Activated naive CD4-positive, alpha-beta T cell treated with anti-CD3 and anti-CD28 coated beads, Interleukin-2, amount 10 ng/mL, durations not matched to agents 7 days and 5 days (primary cell): ENCODE data around the gene VMO1.
A peak's percentile ranks its signal among the peaks of the same experiment; 100 is the strongest.
"Not testable (repeated sequence)": the region's sequence is repeated elsewhere in the genome, so short reads cannot be mapped to it uniquely, and the experiment has no call there.

ENCODE experiments used
- CTCF ChIA-PET: fragments of 350-600 bp; sonication (Branson Sonifier 250); formaldehyde crosslinking; loops from one replicate; lab custom pipeline; 2021; ENCODE audit warnings: antibody characterized with exemption; lab: Charles Lee
- DNase-seq: peaks from one replicate; pipeline ENCODE4 v3.0.0-alpha.2; 2020
- H3K27ac Mint-ChIP-seq: one replicate; pipeline ENCODE4 v1.8.0; 2021; ENCODE audit warnings: mild to moderate bottlenecking, moderate library complexity, mixed read lengths
- H3K27me3 Mint-ChIP-seq: one replicate; pipeline ENCODE4 v1.8.0; 2021; ENCODE audit warnings: mild to moderate bottlenecking, mixed read lengths
- H3K36me3 Mint-ChIP-seq: one replicate; pipeline ENCODE4 v1.8.0; 2021; ENCODE audit warnings: mixed read lengths
- H3K4me1 Mint-ChIP-seq: one replicate; pipeline ENCODE4 v1.8.0; 2021; ENCODE audit warnings: mixed read lengths
- H3K4me3 Mint-ChIP-seq: one replicate; pipeline ENCODE4 v1.8.0; 2021; ENCODE audit warnings: mild to moderate bottlenecking, moderate library complexity, mixed read lengths
- H3K9me3 Mint-ChIP-seq: one replicate; pipeline ENCODE4 v1.8.0; 2021; ENCODE audit warnings: mixed read lengths

Gene VMO1

GRCh38 chr17:4786106-4786511 lies at the start of gene VMO1:
Gene VMO1 (minus strand): TSS chr17:4786364. CDS start chr17:4786352, 12 bp downstream.
- DNase-seq, result no peak
- CTCF ChIA-PET, result interaction anchor here (1.3 to 3.6 kb wide), 3 partner anchors 50 to 95 kb away, joined by 5 to 14 read pairs (median 8); partner anchors contain the start of gene ARRB2
- Mint-ChIP-seq H3K27me3 (peaks cover 82% of the 10 kb centered on the region), H3K27ac (peak within 1 kb of the TSS; percentile 28), H3K4me3 (no peak within 1 kb of the TSS), H3K36me3 (no peaks in the 10 kb centered on the region), H3K4me1 (peaks cover 44% of the 10 kb centered on the region), H3K9me3 (no peaks in the 10 kb centered on the region)

- peaks cover 40% of the 10 kb centered on the region for H3K4me1 Mint-ChIP-seq
- no peak overlapping the region for H3K27ac Mint-ChIP-seq
These were observed 48.5 kb upstream of the VMO1 start for GRCh38 chr17:4834681-4835020.

GRCh38 chr17:4833941-4834680 lies 47.9 kb upstream of the VMO1 start:
- H3K9me3 Mint-ChIP-seq, result no peaks in the 10 kb centered on the region
- H3K27me3 Mint-ChIP-seq, result peaks cover 5% of the 10 kb centered on the region
- H3K4me1 Mint-ChIP-seq, result peaks cover 35% of the 10 kb centered on the region
- peak overlapping the region; percentile 86 for H3K4me3 Mint-ChIP-seq
- H3K36me3 Mint-ChIP-seq, result peaks cover 16% of the 10 kb centered on the region
- CTCF ChIA-PET, result interaction anchor here (1.1 kb wide), 1 partner anchor 44 kb away, joined by 4 read pairs; no protein-coding TSS in a partner anchor
- H3K27ac Mint-ChIP-seq, result peak overlapping the region; percentile 87
- peak; percentile 30 for DNase-seq

More at GRCh38 chr17:4834681-4835020, 48.5 kb upstream of the VMO1 start:
- DNase-seq, result no peak
- CTCF ChIA-PET, result interaction anchor here (1.1 kb wide), 1 partner anchor 44 kb away, joined by 4 read pairs; no protein-coding TSS in a partner anchor
- Mint-ChIP-seq H3K9me3 (no peaks in the 10 kb centered on the region), H3K36me3 (peaks cover 21% of the 10 kb centered on the region), H3K27me3 (no peaks in the 10 kb centered on the region), H3K4me3 (peak overlapping the region; percentile 86)

- CTCF ChIA-PET, result no interaction called here
- Mint-ChIP-seq H3K9me3 (no peaks in the 10 kb centered on the region), H3K4me1 (peaks cover 34% of the 10 kb centered on the region), H3K36me3 (peaks cover 14% of the 10 kb centered on the region), H3K27me3 (peaks cover 8% of the 10 kb centered on the region), H3K4me3 (peak within 1 kb of the TSS; percentile 86), H3K27ac (peak within 1 kb of the TSS; percentile 87)
- peak; percentile 91 for DNase-seq
These were observed 47.2 kb upstream of the VMO1 start, which contains the start of gene MINK1 for GRCh38 chr17:4833178-4833940. Gene MINK1 (plus strand): TSS chr17:4833340. CDS start chr17:4833584, 244 bp downstream.

- DNase-seq, H3K27me3 Mint-ChIP-seq, H3K36me3 Mint-ChIP-seq, CTCF ChIA-PET, H3K9me3 Mint-ChIP-seq: not testable (repeated sequence)
- Mint-ChIP-seq H3K4me1 (peaks cover 32% of the 10 kb centered on the region), H3K27ac (peak overlapping the region; percentile 85), H3K4me3 (peak overlapping the region; percentile 81)
These were observed 46.6 kb upstream of the VMO1 start for GRCh38 chr17:4832829-4833177.

- Mint-ChIP-seq H3K9me3 (no peaks in the 10 kb centered on the region), H3K36me3 (no peaks in the 10 kb centered on the region), H3K27ac (no peak overlapping the region), H3K4me3 (no peak overlapping the region), H3K4me1 (no peaks in the 10 kb centered on the region), H3K27me3 (peaks cover 16% of the 10 kb centered on the region)
- DNase-seq, result no peak
- CTCF ChIA-PET, result no interaction called here
These were observed 41.2 kb upstream of the VMO1 start for GRCh38 chr17:4827399-4827798.

- CTCF ChIA-PET, result no interaction called here
- H3K9me3 Mint-ChIP-seq, result no peaks in the 10 kb centered on the region
- DNase-seq, result no peak
- no peaks in the 10 kb centered on the region for H3K4me1 Mint-ChIP-seq
- no peak overlapping the region for H3K27ac Mint-ChIP-seq
- peaks cover 8% of the 10 kb centered on the region for H3K27me3 Mint-ChIP-seq
- H3K4me3 Mint-ChIP-seq, result no peak overlapping the region
- no peaks in the 10 kb centered on the region for H3K36me3 Mint-ChIP-seq
These were observed 37.4 kb upstream of the VMO1 start for GRCh38 chr17:4823373-4824089.

GRCh38 chr17:4822835-4823234 lies 36.7 kb upstream of the VMO1 start:
- H3K27ac Mint-ChIP-seq, result no peak overlapping the region
- DNase-seq, result no peak
- H3K4me3 Mint-ChIP-seq, result no peak overlapping the region
- no peaks in the 10 kb centered on the region for H3K4me1 Mint-ChIP-seq
- H3K9me3 Mint-ChIP-seq, result no peaks in the 10 kb centered on the region
- peaks cover 8% of the 10 kb centered on the region for H3K27me3 Mint-ChIP-seq
- CTCF ChIA-PET, result no interaction called here
- no peaks in the 10 kb centered on the region for H3K36me3 Mint-ChIP-seq

GRCh38 chr17:4818276-4818675 lies 32.1 kb upstream of the VMO1 start:
- Mint-ChIP-seq H3K36me3 (peaks cover 2% of the 10 kb centered on the region), H3K4me3 (no peak overlapping the region), H3K4me1 (no peaks in the 10 kb centered on the region), H3K27me3 (no peaks in the 10 kb centered on the region), H3K9me3 (no peaks in the 10 kb centered on the region), H3K27ac (no peak overlapping the region)
- no peak for DNase-seq
- CTCF ChIA-PET, result no interaction called here

GRCh38 chr17:4816826-4817225 lies 30.7 kb upstream of the VMO1 start:
- no peak overlapping the region for H3K27ac Mint-ChIP-seq
- no peaks in the 10 kb centered on the region for H3K9me3 Mint-ChIP-seq
- CTCF ChIA-PET, result no interaction called here
- peaks cover 2% of the 10 kb centered on the region for H3K36me3 Mint-ChIP-seq
- no peak for DNase-seq
- no peak overlapping the region for H3K4me3 Mint-ChIP-seq
- H3K27me3 Mint-ChIP-seq, result no peaks in the 10 kb centered on the region
- H3K4me1 Mint-ChIP-seq, result no peaks in the 10 kb centered on the region

- no peak overlapping the region for H3K27ac Mint-ChIP-seq
- H3K4me3 Mint-ChIP-seq, result no peak overlapping the region
- H3K4me1 Mint-ChIP-seq, result no peaks in the 10 kb centered on the region
- CTCF ChIA-PET, result no interaction called here
- DNase-seq, result no peak
- peaks cover 7% of the 10 kb centered on the region for H3K36me3 Mint-ChIP-seq
- no peaks in the 10 kb centered on the region for H3K27me3 Mint-ChIP-seq
- H3K9me3 Mint-ChIP-seq, result no peaks in the 10 kb centered on the region
These were observed 29.0 kb upstream of the VMO1 start for GRCh38 chr17:4815043-4815675.

- Mint-ChIP-seq H3K9me3 (no peaks in the 10 kb centered on the region), H3K27me3 (peaks cover 2% of the 10 kb centered on the region), H3K4me1 (peaks cover 11% of the 10 kb centered on the region), H3K27ac (no peak overlapping the region), H3K36me3 (peaks cover 11% of the 10 kb centered on the region), H3K4me3 (no peak overlapping the region)
- DNase-seq, result no peak
- CTCF ChIA-PET, result no interaction called here
These were observed 26.5 kb upstream of the VMO1 start for GRCh38 chr17:4812690-4813089.

GRCh38 chr17:4811471-4811870 lies 25.3 kb upstream of the VMO1 start:
- Mint-ChIP-seq H3K4me3 (no peak overlapping the region), H3K4me1 (peaks cover 14% of the 10 kb centered on the region), H3K9me3 (no peaks in the 10 kb centered on the region), H3K27ac (no peak overlapping the region), H3K27me3 (peaks cover 4% of the 10 kb centered on the region), H3K36me3 (peaks cover 11% of the 10 kb centered on the region)
- CTCF ChIA-PET, result no interaction called here
- DNase-seq, result no peak
